Measurements from ENCODE around the gene XPNPEP1.
A peak's percentile ranks its signal among the peaks of the same experiment; 100 is the strongest.

XPNPEP1 gene

DNA sequence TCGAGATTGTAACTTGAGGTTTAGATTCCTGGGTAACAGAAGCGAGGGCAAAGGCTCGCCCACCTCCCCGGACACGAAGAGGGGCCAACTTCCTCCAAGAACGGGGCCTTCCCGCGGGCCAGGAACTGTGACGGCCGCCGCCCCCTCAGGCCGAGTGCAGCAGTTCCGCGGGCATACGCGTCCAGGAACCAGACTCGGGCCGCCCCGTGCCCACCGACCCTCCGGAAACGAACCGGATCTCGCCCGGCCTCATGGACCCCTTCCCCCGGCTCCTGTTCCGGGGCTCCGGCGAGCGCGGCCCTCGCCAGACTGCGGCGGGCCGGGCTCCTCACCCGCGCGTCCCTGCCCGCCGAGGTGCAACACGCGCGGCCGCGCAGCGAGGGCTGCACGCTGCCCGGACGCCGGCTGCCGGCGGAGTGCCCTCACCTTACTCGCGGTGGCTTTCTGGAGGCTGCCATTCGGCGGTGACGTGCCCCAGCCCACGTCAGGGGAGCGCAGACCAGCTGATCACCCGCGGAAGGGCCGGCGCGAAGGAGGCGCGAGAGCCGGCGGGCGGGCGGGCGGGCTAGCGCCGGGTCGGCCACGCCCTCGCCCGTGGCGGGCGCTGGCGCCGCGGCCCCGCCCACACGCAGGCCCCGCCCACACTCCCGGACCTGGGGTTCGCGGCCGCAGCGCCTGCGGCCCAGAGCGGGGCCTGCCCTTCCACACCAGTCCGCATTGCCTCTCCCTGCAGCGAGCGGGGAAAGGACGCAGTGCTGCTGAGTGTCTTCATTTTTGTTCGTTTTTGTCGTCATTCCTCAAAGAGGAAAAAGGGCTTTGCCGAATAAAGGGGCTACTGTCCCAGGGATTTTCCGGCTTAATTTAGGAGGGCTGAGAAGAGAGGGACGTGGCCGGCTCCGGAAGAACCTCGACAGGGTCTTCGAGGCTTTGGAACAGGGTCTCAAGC, at the start of gene XPNPEP1:
XPNPEP1 (minus strand) TSS at position 536 of the 946 bp plus-strand sequence; CDS start at position 458, 78 bp downstream.
- peak; percentile 75 for DNase-seq

DNA sequence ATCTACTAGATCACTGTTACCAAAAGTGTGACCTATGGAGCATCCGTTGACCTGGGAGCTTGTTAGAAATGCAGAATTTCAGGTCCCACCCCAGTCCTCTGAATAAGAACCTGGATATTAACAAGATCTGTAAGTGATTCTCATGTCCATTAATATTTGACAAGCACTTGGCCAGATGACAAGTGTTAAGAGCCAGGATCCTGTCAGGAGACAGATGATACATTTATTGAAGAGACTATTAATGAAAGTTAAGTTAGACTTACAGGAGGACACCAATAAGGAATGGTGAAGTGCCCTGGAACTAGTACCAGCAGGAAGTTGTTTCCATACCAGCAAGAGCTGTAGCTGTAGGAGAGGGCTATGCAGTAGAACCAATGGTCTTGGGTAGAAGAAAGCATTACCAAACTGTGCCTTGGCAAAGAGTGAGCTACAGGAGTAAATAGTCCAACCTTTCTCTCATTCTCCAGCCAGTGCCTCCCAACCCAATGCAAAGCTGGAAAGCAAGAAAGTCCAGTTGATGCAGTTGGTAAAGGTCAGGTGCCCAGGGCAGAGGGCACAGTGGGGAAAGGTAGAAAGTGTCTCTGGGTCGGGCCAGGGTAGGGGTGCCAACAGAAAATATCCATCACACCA, 49.2 kb upstream of the XPNPEP1 start:
- DNase-seq: no peak

GRCh38 chr10:109971634-109972033, 48.3 kb upstream of the XPNPEP1 start:
- DNase-seq: no peak

GRCh38 chr10:109969760-109970346, 46.5 kb upstream of the XPNPEP1 start:
- no peak for DNase-seq

DNA sequence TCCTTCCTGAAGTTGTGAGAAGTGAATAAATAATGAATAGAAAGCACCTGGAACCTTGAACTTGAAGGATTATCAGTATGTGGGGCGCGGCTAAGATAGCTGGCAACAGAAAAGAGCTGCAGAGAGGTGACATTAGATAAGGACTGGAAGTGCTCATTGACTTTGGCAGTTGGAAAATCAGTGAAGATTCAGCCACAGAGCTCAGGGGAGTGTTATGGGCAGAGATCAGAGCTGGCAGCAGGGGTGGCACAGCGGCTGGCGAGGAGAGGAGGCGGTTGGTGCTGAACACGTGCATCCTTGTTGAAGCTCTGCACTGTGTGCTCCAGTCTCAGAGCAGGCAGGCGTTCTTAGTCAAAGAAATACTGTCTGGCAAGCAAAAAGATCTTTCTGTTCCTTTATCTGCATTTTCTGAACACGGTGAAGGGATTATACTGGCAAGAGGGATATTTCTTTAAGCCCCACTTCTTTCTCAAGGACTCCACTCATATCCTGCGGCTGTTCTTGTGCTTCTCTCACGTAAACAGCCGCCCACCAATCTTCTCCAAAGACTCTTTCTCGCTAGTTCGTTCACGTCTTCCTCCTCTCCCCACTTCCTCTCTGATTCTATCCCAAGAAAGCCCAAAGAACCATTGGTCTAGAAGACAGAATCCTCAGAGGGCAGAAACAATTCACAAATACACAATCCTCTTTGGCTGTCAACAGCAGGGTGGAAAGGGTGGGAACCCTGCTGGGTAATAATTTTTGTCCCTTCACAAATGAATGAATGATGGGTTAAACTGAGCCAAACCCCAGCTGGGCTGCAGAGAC, 45.8 kb upstream of the XPNPEP1 start:
- DNase-seq: no peak

- no peak for DNase-seq
These were observed 44.4 kb upstream of the XPNPEP1 start for GRCh38 chr10:109967739-109968088.

DNA sequence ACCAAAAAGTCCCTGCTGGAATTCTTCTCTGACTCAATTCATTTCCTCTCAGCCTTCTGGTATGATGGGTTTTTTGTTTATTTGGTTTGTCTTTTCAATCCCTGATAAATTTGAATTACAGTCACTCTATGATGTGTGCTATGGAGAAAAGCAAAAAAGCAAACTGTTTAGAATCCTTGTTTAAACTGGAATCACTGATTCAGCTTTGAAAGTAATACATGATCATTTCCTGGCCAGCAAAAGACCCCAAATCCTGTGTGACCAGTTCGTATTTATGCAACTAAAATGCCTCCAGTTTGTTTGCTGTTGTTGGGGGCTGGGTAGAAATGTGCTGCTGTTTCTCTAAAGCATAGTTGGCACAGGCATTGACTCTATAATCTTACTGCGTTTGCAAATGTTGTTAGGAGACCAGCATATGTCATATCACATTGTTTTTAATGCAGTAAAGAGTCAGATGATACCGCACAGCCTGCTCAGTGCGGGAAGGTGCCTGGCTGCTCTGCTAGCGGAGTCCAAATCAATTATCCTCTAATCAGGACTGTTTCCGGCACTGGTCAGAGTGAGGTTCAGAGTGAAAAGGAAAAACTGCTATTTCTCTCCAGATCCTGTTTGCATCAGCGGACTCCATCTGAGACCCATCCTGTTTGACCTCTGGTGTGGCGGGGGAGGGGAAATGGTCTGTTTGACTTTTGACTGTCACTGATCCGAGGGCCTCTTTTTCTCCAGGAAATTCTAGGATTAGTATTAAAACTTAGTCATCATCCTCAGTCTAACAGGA, 43.8 kb upstream of the XPNPEP1 start:
- no peak for DNase-seq

- DNase-seq: no peak
These were observed 41.0 kb upstream of the XPNPEP1 start for GRCh38 chr10:109964318-109964717.

- no peak for DNase-seq
These were observed 40.1 kb upstream of the XPNPEP1 start for GRCh38 chr10:109963439-109963838.

DNA sequence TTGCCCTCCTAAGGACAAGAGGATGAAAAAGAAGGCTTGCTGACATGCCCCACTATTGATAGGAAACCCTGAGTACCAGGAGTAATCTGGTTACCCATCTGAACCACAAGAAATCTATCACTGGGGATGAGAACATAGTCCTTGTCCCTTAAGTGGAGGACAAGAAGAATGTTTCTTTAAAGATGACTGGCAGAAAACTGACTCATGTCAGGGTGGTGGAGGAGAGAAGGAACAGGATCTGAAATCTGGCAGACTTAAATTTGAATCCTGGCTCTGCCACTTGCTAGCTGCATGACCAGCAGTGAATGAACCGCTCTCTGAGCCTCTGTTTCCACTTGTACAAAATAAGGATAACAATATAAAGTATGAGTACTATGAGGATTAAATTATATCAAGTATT, 38.9 kb upstream of the XPNPEP1 start:
- DNase-seq: no peak

GRCh38 chr10:109961174-109962001, 38.1 kb upstream of the XPNPEP1 start:
- no peak for DNase-seq

DNA sequence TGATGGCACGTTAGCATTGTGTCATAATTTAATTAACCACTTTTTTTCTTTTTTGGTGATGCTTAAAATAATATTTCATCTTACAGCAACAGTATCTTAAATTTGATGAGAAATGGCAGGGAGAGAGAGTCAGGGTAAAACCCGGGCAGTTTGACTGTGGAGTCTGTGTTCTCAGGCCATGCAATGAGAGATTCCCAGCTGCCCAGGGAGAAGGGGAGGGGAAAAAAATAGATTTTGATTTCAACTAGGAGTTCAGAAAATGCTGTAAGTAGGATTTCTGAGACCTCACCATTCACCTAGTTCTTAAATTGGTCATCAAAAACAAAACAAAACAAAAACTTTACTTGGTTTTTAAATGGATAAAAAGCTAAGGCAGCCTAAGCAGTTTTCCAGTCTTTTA, 37.4 kb upstream of the XPNPEP1 start:
- no peak for DNase-seq

GRCh38 chr10:109959259-109960145, 36.2 kb upstream of the XPNPEP1 start:
- no peak for DNase-seq

GRCh38 chr10:109958059-109958458, 34.7 kb upstream of the XPNPEP1 start:
- DNase-seq: no peak

DNA sequence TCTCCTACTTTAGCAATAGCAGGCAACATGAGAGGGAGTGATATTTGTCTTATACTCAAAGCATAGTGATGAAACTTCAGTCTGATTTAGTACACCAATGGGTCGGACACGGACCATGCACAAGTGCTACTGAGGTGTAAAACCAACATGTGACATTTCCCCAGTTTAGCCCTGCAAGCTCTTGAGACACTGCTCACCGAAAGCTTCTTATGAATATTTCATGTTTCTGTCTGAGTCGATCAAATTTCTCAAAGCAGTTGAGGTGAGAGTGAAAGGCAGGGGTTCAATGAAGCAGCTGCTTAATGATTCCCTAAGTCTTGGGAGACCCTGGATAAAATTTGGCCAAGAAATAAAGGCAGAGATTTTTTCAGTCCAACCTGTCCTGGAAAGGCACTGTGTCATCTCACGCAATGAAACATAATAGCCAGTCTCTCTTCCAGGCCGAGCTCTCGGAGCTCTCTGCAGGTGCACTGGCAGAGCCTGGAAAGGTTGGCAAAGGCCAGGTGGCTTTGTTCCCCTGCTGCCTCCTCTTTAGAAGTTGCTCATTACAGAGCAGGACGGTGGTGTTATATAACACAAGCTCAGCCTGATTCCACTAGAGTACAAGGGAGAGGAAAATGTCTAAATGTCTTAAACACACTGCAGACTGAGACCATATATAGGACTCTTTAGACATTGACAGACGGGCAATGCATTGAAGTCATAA, 33.9 kb upstream of the XPNPEP1 start:
- no peak for DNase-seq

DNA sequence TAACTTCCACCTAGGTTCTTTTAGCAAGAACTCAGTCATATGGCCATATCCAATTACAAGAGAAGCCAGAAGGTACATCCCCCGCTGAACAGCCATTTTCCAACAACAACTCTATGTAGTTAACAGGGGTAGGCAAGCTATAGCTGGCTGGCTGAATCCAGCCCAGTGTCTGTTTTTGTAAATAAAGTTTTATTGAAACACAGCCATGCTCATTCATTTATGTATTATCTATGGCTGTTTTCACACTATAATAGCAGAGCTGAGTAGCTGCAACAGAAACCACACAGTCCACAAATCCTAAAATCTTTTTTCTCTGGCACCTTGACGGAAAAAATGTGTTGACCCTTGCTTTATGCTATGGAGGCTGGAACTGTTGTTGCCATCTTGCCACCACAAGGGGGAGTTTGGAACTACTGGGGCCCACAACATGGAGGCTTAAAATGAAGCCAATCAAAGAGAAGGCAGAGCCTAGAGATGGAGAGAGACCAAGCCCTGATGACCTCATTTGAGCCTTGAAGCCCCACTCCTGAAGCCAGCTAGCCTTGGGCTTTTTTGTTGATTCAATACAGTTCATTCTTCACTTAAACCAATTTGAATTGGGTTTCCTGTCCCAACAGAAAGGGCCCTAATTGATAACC, 33.3 kb upstream of the XPNPEP1 start:
- DNase-seq: no peak

DNA sequence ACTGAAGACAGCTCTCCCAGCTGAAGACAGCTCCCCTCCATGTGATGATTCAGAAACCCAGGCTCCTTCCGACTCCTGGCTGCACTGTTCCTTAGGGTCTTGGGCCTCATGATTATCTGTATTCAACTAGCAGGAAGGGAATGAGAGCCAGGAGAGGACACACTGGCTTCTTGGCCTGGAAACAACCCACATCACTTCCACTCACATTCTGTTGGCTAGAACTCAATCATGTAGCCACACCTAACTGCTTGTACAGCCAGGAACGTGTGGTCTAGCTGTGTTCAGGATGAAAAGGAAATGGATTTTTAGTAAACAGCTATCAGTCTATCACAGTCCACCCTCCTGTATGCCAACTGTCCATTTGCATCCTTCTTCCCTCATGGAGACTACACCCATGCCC, 30.5 kb upstream of the XPNPEP1 start:
- DNase-seq: no peak

GRCh38 chr10:109952526-109952925, 29.2 kb upstream of the XPNPEP1 start:
- DNase-seq: no peak
